GM19099 (cell line): ENCODE results near the gene GABRR1.

Experiments used
- POLR2A ChIP-seq: IDR thresholded peaks from 3 replicates; pipeline ENCODE4 v1.6.1; 2011; ENCODE audit warnings: low read depth; ENCODE audit not compliant: insufficient read length; ENCODE audit errors: extremely low read depth

GABRR1 gene

DNA sequence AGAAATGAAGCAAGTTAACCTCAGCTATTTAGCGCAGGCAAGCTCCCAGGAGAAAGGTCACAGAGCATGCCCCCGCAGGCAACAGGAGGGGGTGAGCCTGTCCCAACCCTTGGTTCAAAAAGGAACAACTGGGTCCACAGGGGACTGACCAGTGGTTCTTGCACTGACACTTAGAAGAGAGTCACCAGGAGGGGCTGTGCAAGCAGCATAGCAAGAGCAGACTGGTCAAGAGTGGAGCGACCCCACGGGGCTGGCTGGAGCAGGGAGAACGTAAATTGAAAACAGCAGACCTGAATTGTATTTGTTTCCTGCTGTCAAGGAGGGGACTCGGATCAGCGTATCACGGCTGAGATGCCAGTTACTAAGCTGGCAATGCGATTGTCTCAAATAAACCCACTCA lies 32.8 kb downstream of the GABRR1 start:
- TF ChIP-seq POLR2A = no peak

DNA sequence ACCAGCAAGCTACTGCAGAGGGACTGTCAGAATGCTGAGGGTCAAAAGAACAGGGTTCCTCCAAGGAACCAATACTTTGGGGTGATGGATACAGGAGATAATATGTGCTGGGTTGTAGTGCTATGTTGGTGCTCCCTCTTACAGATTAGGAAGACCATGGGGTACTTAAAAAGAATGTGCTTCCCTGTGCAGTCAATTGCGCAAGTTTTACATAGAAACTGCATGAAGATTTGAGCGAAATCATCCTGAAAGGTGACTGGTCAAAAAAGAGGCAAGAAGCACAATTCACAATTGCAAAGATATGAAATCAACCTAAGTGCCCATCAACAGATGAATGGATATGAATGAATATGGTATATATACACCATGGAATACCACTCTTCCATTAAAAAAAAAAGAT lies 33.9 kb downstream of the GABRR1 start:
- no peak for TF ChIP-seq POLR2A

DNA sequence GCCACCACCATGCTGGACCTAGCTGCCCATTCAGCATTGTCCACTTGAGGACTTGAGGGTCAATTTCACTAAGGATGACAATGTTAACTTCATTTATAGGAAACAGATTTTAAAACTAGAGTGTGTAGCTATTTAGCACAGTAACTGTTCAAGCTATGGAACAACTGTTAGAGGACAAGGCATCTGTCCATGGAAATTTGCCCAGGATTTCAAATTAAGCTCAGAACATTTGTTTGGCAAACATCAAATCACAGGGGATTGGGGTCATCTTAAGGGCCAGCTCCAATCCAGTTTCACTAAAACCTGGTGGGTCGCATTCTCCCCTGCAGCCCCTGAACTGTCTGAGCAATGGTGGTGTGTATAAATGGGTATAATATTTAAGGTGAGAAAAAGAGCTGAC lies 36.2 kb downstream of the GABRR1 start:
- TF ChIP-seq POLR2A = no peak

DNA sequence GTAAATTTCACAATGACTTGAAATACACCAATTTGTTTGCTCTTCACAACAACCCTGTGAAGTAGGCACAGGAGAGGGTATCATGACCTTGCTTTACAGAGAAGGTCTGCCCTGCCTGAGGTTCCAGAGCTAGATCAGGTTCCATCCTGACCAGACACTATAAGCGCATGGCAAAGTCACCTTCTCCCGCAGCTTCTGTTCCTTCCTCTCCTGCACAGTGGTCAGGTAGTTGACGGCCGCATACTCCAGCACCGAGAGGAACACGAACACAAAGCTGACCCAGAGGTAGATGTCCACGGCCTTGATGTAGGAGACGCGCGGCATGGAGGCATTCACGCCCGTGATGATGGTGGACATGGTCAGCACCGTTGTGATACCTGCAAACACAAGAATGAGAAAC lies 37.0 kb downstream of the GABRR1 start:
- no peak for TF ChIP-seq POLR2A

DNA sequence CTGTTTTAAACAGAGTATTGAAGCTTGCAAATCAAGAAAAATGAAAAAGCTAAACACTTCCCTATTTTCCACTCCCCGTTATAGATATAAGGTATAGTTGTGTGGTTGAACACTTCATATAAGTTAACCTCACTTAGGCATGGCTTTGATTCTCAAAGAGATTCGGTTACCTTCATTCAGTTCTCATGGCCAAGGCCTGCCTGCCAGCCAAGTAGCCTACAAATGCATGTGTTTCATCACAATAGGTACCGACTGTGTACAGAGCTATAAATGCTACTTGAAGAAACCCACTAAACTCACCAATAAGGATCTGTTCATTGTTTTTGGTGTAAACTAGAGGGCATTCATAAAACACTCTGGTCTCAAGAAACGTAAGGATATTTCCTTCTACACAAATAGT lies 43.5 kb downstream of the GABRR1 start:
- TF ChIP-seq POLR2A = no peak

DNA sequence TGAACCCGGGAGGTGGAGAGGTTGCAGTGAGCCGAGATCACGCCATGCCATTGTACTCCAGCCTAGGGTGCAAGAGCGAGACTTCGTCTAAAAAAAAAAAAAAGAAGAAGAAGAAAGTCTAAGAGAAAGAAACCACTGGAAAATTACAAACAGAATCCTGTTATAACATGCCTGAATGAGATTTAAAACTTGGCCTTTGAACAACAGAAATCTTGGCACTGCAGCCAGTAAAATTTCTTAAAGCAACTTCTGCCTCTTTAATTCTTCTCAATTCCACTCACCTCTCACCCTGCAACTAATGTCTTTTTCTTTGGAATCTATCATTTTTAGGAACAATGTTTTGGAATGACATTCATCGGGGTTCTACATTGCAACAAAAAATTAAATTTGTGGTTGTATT lies 45.0 kb downstream of the GABRR1 start:
- no peak for TF ChIP-seq POLR2A

DNA sequence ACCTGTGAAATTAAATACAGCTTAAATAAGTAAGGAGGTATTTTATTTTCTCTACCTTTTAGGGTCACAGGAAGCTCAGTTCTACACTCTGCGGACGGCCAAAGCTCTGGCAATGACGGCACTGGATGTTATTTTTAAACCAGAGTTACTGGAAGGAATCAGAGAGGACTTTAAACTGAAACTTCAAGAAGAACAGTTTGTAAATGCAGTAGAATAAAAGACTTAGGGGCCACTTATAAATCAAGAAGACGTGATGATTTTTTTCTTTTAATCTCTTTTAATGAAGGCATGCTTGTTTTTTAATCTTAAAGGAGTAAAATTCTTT lies 55.1 kb downstream of the GABRR1 start:
- no peak for TF ChIP-seq POLR2A

DNA sequence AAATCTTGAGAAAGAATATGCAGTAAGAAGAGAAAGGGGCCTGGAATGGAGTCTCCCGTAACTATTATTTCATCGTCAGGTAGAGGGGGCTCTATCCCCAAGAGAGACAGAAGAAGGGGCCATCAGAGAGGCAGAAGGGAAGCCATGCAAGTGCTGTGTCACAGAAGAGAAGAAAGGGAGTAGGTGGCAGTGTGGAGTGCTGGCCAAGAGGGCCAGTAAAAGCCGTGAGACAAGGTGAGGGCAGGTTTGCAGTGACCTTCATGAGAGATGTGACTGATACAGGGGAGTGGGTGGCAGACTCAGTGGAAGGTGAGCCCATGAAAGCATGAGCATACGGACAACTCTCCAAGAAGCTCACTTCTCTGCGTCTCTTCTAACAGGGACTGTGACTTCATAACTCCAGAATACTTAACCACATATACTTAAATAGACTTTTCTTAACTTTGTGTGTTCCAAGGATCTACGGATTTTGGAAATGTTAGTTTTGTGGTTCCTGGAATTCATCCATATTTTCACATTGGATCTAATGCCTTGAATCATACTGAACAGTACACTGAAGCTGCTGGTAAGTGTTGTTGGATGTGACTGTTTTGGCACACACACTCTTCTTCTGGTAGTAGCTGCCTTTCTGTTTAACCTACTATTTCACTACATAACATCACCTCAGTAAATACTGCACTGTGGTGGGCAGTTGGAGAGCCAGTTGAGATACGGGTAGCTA lies 55.7 kb downstream of the GABRR1 start:
- TF ChIP-seq POLR2A = no peak

DNA sequence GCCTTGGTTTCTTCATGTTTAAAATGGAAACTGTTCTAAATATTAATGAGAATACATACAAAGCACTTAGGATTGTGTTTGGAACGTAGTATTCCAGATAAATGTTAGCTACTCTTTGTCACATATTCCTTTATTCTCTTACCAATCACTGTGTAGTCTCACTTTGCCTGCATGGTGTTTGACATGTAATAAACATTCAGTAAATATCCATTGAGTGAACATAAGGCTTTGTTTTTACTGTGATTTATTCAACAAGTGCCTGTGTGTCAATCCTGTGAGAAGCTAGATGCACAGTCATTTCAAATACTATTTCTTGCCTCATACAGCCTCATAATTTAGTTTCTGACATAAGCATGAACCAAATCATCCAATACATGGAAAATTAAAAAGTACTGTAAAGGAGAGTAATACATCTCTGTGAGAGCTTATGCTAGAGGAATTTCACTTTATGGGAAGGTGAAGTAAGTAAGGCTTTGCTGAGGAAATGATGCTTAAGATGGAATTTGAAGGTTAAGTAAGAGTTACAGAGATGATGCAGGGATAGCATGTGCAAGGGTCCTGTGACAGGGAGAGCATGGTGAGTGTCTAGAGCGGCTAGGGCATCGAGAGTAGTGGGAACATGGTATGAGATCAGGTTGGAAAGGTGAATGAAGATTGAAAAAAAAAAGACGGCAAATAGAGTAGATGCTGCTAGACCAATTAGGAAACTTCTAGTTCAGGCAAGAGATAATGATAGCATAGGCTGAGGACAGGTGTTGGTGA lies 56.6 kb downstream of the GABRR1 start:
- TF ChIP-seq POLR2A = no peak

DNA sequence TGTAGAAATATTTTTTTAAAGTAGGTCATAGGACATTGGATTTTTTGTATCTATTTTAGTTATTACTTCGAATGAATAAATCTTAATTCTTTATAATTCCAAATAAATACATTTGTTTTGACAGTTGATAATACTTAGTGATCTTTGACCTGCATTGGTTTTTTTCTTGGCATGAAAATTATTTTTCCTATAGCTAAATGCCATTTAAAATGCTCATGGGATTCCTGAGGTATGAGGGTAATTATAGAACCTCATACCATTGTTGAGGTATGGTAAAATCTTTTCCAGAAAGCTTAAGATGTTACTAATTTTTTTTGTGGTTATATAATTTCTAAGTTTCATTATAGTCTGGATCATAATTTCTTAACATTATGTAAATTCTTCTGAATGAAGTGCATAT lies 63.0 kb downstream of the GABRR1 start:
- TF ChIP-seq POLR2A = no peak

DNA sequence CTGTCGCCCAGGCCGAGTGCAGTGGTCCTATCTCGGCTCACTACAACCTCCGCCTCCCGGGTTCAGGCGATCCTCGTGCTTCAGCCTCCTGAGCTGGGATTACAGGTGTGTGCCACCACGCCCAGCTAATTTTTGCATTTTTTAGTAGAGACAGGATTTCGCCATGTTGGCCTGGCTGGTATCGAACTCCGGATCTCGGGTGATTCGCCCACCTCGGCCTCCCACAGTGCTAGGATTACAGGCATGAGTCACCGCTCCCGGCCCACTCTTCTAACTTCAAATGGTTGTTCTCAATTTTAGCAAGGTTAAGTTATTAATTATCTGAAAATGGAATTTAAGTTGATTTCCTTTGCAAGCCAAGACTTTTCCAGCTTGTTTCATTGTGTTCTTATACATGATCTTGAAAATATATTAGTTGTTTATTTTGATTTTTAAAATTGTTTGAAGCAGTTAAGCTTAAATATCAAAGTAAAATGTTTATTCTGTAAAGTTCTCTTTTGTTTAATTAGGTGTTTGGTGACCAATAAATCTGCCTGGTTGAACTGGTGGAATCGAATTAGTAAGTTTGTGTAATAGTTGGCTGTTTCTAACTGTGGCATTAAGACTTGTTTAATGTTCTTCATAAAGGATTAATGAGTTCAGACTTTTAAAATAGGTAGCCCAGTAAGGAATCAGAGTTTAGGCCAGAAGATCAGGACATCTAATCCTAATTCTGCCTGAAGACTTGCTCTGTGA lies 69.0 kb downstream of the GABRR1 start:
- TF ChIP-seq POLR2A = no peak

DNA sequence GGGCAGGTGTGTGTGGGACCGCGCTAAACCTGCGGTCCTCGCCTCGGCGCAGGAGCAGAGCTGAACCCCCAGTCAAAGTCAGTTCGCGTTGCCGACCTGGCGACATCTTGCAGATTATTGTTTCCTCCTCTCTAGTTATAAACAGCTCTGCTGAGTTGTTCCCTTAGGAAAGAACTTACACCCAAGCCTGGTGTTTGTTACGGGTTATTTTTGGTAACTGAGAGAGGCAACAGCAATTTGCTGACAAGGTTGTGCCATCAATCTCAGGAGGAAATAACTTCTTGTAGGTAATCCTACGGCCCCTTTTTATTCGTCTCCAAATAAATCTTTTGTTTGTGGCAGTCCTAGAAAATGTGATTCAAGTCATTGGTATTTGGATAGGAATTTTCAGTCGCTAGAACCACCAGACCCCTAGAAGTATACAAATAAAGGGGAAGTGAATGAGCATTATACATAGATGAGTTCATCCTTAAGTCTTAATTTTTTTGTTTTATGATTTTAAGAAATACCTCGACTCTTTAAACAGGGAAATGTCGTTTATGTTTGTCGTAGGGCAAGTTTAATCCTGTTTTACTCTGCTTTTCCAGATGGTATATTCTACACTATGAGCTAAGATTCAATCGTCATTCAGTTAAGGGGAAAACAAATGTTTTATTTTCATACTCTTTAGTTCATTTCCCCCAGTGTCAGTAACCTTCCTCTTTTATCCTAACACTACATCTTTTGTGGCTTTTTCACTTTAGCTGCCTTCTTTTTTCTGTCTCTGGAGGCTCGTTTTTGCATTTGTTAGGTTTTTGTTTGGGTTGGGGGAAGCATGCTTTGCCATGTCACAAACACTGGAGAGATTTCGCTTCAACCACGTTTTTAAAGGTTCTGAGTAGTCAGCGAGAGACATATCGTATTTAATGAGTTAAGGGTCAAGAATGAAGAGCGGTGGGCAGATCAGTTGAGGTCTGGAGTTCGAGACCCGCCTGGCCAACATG lies 70.1 kb downstream of the GABRR1 start:
- TF ChIP-seq POLR2A = no peak

DNA sequence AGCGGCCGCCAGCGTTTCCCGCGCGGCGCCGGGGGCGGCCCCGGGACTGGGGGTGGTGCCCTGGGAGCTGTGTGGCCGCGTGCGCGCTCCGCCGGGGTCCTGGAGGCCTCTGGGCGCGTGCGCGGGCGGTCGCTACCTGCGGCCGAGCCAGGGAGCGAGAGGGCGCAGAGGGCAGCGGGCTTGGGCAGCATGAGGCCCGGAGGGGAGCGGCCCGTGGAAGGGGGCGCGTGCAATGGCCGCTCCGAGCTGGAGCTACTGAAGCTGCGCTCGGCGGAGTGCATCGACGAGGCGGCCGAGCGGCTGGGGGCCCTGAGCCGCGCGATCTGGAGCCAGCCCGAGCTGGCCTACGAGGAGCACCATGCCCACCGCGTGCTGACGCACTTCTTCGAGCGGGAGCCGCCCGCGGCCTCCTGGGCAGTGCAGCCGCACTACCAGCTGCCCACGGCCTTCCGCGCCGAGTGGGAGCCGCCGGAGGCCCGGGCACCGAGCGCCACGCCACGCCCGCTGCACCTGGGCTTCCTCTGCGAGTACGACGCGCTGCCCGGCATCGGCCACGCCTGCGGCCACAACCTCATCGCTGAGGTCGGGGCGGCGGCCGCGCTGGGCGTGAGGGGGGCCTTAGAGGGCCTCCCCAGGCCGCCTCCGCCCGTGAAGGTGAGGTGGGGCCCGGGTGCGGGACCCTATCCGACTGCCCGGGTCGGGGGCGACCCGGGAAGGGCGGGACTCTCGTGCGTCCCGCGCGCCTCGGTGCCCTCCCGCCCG lies 71.0 kb downstream of the GABRR1 start, which contains the start of gene PM20D2:
TSS of gene PM20D2 (plus strand) at position 100 of the 762 bp plus-strand sequence. CDS start at position 190, 90 bp downstream.
- peak; percentile 46 for TF ChIP-seq POLR2A
